HG03064 (cell line): ENCODE data around the gene MYH9.

ENCODE experiments used
- ATAC-seq: cut with Tn5 transposase; IDR thresholded peaks from one replicate; pipeline ENCODE4 v1.9.1; 2021; ENCODE audit warnings: low read depth; ENCODE audit not compliant: unreplicated experiment

The MYH9 gene

GRCh38 chr22:36333644-36334043, 54.1 kb downstream of the MYH9 start:
- no peak for ATAC-seq

- no peak for ATAC-seq
Measured at GRCh38 chr22:36332623-36333332, 55.0 kb downstream of the MYH9 start.

- no peak for ATAC-seq
Measured at GRCh38 chr22:36331912-36332622, 55.7 kb downstream of the MYH9 start.

DNA sequence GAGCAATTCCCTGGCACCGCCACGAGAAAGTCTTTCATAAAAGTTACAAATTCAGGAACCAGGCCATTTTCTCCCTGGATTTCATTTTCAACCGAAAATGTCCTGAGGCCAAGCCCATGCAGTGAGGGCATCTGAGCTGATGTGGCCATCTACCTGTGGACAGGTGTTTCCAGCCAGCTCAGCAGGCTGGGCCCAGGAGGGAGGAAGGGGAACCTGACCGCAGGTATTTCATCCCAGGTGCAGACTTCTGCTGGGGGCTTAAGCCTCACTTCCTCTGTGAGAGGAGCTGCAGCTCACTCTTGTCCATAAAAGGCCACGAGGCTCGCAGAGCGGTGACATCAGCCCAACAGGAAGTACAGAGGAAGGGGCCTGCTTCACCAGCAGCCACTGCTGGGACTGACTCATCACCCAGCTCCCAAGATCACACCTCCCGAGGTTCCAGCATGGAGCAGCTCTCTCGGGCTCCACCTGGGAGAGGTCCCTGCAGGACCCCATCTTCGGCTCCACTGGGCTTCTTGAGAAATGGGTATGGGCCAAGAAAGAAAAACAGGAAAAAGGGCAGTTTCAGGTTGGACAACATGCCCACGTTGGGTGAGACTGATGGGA, 56.4 kb downstream of the MYH9 start:
- ATAC-seq = peak; percentile 45

DNA sequence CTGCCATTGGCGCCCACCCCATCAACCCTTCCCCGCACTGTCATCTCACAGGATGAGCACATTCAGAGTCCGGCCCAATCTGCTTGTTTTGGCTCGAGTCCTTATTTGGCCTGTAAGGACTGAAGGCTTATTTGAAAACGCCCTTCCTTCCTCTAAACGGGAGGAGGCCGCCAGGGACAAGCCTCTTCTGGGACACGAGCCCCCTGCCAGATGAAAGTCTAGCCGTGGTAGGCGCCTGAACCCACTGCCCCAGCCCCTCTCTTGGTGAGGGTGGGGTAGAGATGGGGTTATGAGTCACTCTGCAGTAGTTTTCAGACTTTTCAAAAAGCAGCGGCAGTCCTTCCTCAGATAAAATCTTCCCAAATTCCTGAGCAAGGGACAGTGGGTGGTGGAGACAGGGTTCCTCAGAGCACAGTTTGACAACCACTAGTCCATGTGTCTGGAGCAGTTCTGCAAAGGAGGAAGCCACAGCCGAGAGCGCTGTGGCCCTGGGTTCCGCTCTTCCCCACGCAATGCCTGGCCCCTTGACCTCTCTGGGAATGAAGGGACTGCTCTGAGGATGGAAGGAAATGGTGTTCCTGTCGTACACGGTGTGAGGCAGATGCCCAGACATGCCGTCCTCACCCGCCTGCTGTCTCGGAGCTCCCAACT, 57.0 kb downstream of the MYH9 start:
- ATAC-seq = no peak

- ATAC-seq = no peak
Measured at GRCh38 chr22:36330127-36330526, 57.6 kb downstream of the MYH9 start.

DNA sequence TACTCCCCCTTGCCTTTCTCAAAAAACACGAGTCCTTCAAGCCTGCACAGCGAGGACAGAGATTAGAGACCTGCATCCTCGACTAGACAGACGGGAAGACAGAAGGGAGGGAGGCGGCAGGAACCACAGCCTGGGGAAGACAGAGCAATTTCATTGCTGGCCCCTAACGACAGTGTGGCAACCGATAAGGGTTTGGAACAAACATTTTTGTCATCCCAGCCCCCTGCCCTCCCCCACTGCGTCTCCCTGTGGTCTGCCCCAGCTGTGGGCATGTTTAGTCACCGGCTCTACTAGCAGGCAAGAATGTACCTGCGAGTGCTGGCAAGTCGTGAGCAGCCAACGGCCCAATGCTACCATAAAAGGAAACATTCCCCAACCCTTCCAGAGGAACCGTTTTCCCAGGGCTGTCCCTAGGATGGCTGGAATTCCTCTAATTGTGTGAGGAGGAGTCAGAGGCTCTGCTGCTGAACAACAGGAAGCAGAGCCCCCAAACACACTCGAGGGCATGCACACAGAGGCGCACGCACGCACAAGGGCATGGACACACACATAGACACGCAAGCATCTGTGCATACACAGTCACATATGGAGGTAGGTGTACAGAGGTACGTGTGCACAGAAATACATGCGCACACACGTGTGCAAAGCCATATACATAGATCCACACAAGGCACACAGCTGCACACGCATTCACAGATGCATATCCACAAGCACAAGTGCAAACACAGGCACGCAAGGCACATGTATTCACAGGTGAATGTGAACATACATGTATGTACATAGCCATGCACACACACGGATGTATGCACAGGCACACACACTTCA, 58.3 kb downstream of the MYH9 start:
- no peak for ATAC-seq

GRCh38 chr22:36328635-36329253, 59.0 kb downstream of the MYH9 start:
- no peak for ATAC-seq

DNA sequence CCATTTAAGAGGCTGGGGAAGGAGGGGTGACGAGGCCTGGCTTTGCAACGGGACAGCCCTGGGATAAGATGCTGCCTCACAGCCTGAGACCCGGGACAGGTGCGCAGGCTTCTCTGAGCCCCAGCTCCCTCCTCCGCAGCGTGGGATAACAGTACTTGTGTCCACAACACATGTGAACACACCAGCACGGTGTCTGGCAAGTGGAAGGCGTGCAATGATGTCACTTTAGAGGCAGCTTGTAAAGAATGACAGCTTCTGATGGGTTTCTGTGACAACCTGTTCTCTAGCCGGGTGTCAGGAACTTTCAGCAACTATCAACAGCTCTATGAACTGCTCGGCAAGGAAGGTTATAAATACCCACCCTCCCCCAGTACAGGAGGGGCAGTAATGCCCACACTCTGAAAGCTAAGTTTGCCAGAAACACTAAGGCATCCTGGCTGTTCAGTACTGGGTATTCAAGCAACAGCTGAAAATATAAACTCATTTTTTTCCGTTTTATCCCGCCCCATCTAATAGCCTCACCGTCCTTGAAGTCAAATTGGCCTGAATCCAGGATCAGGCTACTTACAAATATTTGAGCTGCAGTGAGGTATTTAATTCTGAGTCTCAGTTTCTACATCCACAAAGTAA, 59.7 kb downstream of the MYH9 start:
- ATAC-seq = no peak

DNA sequence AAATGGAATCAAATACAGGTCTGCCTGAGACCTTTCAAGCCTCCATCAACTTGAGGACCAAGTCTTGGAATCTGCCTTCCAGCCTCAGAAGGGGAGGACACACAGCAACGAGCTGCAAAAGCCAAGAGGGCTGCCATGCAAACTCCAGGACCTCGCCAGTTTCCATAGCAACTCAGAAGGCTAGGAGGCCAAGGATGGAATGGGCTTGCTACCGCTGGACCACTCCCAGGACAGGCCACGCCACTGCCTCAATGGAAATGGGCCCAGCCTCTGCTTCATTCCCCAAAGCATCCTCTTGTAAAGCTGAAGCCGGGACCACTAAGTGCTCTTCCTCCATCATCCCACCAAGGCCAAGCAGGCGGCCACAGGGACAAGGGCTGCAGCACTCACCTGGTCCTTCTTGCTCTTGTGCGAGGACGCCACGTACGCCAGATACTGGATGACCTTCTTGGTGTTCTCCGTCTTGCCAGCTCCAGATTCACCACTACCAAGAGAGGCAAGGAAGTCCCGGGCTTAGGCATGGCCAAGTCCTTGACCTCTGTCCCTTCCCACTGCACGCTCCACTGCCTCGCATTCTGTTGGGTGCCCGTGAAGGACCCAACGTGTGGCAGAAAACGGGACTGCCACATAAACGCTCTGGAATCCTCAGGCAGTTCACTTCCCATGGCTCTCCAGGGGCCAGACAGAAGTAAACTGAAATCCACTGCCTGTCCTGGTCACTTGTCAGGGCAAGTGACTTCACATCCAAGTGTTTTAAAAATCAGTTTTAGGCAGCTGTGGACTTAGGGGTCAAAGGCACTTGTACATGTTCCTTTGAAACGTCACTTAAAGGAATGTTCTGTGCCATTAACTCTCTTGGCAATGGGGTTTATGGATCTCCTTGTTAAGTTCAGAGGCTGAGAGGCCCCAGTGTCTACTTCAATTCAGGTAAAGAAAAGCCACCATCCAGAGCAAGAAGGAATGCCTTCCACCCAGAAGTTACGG, 61.3 kb downstream of the MYH9 start:
- ATAC-seq = no peak

- ATAC-seq = no peak
Measured at GRCh38 chr22:36325154-36326031, 62.4 kb downstream of the MYH9 start.

DNA sequence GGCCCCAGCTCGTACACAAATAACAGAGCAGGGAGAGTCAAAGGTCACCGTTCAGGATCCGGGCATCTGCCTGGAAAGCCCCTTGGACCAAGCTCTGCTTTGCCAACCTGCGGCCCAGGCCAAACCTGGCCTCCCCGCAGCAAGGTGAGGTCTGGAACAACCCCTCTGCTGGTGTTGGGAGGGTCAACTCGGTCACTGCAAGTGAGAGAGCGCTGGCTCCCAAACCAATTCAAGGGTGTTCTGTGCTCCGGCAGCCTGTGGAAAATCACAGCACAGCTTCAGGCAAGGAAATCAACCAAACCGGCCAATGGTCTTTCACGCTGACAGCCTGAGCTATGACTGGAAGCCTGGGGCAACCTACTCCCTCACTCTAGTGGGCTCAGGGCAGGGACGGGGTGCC, 63.4 kb downstream of the MYH9 start:
- ATAC-seq = no peak

GRCh38 chr22:36323855-36324331, 63.9 kb downstream of the MYH9 start:
- ATAC-seq = no peak

DNA sequence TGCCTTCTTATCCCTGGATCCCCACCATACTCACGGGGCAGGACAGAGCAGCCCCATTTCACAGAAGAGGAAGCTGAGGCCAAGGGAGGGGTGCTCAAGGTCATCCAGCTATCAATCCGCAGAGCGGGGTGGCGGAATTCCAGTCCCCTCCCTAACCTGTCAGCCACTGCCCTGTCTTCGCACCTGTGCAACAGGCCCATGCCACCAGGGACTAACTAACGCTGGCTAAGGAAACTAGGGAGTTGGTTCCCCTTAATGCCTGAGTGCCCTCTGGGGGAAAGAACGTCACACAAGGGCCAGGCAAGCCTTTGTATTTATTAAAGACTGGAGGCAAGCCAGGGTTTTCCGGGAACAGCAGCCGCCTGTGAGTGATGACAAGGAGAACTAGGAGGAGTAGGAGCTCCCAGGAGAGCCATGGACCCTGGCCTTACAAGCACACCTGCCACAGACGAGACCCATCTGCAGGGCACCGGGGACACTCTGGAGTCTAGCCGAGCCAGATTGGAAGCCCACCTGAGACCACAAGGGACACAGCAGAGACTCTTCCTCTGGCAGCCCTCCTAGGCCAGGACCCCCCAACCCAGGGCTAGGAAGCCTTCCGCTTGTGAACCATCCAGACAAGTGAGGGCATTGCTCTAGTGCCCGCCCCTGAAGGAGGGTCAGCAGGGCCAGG, 64.4 kb downstream of the MYH9 start:
- no peak for ATAC-seq

DNA sequence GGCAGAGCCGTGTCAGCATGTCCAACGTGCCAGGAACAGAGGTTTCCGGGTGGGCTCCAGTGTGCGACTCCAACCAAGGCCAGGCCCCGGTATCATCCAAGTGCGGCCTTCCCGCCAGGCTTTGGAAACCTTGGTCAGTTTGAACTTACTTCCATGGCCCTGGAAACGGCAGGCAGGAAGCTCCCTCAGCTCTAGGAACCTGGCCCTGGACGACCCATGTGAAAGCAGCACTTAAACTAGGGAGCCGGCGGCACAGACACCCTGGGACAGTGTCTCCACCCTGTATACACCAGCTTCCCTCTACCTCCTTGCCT, 65.2 kb downstream of the MYH9 start:
- ATAC-seq = no peak

DNA sequence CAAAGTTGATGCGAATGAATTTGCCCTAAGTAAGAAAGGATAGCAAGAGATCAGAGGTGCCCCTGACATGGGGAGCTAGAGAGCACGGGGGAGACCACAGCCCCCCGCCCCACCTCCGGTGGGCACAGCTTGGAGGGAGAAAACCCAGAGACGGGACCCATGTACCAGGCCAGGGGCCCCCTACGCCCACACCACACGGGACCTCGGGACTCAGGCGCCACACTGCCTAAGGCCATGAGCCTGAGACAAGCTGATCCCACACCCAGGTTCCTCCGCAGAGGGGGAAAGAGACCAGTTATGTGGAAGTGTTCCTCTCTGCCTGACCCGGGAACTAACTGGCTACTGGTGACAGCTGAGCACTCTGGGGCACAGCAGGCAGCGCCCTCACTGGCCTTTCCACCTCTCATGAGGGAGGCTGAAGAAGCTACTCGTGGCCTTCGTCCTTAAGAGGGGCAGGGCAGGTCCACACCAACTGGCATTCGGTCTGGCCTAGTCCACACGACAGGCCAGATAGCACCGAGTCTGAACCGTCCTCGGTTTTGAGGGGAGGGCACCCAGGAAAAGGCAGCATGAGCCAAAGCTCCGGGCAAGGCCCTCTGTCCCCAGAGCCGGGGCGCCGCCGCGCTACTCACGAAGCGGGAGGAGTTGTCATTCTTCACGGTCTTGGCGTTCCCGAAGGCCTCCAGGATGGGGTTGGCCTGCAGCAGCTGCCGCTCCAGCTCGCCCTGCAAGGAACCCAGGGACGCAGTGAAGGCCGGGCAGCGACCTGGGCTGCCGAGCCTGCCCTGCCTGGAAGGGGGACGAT, 65.8 kb downstream of the MYH9 start:
- no peak for ATAC-seq
